Glutamatergic neuron (in vitro differentiated cells): Measurements from ENCODE around the gene DDX42. TPM values are rescaled to one million over a fixed set of nuclear protein-coding genes. Genes with fewer than 3 reads are reported as not detected.
A peak's percentile ranks its signal among the peaks of the same experiment; 100 is the strongest.

Source experiments
- DNase-seq: peaks from one replicate; pipeline ENCODE4 v3.0.0; 2022
- H3K27ac Mint-ChIP-seq: one replicate; pipeline ENCODE4 v1.8.0; 2020; ENCODE audit warnings: mild to moderate bottlenecking, mixed read lengths, inconsistent platforms; ENCODE audit not compliant: unreplicated experiment
- H3K27me3 Mint-ChIP-seq: one replicate; pipeline ENCODE4 v1.8.0; 2020; ENCODE audit warnings: mild to moderate bottlenecking, moderate library complexity, mixed read lengths, inconsistent platforms; ENCODE audit not compliant: unreplicated experiment
- H3K36me3 Mint-ChIP-seq: one replicate; pipeline ENCODE4 v1.8.0; 2020; ENCODE audit warnings: mild to moderate bottlenecking, mixed read lengths, inconsistent platforms; ENCODE audit not compliant: unreplicated experiment
- H3K4me1 Mint-ChIP-seq: one replicate; pipeline ENCODE4 v1.8.0; 2020; ENCODE audit warnings: mild to moderate bottlenecking, low read depth, mixed read lengths, inconsistent platforms; ENCODE audit not compliant: unreplicated experiment
- H3K4me3 Mint-ChIP-seq: one replicate; pipeline ENCODE4 v1.8.0; 2020; ENCODE audit warnings: mild to moderate bottlenecking, mixed read lengths, inconsistent platforms; ENCODE audit not compliant: unreplicated experiment
- H3K9me3 Mint-ChIP-seq: one replicate; pipeline ENCODE4 v1.8.0; 2020; ENCODE audit warnings: mild to moderate bottlenecking, moderate library complexity, mixed read lengths, inconsistent platforms; ENCODE audit not compliant: unreplicated experiment
- total RNA-seq: library from RNA; stranded (reverse); fragmentation: NEBNext Ultra II Directional; extraction: Animal tissue kit (Norgen Biotek cat#: 25700); gene quantifications from one replicate; pipeline ENCODE4 v1.2.1, GENCODE V29; 2021; ENCODE audit not compliant: unreplicated experiment
- TF ChIP-seq, protein P1 (sequence below): fragments of 200-600 bp; sonication (generic); IDR thresholded peaks from one replicate; pipeline ENCODE4 v1.5.0; 2021; ENCODE audit not compliant: partially characterized antibody, unreplicated experiment

The DDX42 gene
- total RNA-seq, 1 donor from 2014 or later: 181 TPM

DNA sequence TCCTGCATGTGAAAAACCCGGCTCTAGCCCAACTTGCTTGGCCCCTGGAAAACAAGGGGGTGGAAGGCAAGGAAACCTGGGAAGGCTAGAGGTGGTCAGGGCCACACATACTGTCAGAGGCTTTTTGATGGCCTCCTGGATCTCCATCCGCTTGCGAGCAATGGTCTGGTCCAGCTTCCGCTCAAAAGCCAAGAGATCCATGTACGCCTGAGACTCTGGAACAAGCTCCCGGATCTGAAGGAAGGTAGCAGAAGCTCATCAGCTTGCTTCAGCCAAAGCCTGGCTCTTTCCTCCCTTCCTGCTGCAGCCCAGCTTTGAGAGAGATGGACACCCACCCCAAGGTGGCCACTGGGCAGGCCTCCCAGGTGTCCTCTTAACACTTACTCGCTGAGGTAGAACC, 62.8 kb downstream of the DDX42 start:
- H3K9me3 Mint-ChIP-seq: peaks cover 9% of the 10 kb centered on the region
- H3K4me3 Mint-ChIP-seq: peak overlapping the region; percentile 25
- no peaks in the 10 kb centered on the region for H3K36me3 Mint-ChIP-seq
- H3K27ac Mint-ChIP-seq: peak overlapping the region; percentile 29
- peaks cover 16% of the 10 kb centered on the region for H3K4me1 Mint-ChIP-seq
- no peak for DNase-seq
- TF ChIP-seq, protein P1, sequence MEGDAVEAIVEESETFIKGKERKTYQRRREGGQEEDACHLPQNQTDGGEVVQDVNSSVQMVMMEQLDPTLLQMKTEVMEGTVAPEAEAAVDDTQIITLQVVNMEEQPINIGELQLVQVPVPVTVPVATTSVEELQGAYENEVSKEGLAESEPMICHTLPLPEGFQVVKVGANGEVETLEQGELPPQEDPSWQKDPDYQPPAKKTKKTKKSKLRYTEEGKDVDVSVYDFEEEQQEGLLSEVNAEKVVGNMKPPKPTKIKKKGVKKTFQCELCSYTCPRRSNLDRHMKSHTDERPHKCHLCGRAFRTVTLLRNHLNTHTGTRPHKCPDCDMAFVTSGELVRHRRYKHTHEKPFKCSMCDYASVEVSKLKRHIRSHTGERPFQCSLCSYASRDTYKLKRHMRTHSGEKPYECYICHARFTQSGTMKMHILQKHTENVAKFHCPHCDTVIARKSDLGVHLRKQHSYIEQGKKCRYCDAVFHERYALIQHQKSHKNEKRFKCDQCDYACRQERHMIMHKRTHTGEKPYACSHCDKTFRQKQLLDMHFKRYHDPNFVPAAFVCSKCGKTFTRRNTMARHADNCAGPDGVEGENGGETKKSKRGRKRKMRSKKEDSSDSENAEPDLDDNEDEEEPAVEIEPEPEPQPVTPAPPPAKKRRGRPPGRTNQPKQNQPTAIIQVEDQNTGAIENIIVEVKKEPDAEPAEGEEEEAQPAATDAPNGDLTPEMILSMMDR: no peak
- H3K27me3 Mint-ChIP-seq: peaks cover 16% of the 10 kb centered on the region

DNA sequence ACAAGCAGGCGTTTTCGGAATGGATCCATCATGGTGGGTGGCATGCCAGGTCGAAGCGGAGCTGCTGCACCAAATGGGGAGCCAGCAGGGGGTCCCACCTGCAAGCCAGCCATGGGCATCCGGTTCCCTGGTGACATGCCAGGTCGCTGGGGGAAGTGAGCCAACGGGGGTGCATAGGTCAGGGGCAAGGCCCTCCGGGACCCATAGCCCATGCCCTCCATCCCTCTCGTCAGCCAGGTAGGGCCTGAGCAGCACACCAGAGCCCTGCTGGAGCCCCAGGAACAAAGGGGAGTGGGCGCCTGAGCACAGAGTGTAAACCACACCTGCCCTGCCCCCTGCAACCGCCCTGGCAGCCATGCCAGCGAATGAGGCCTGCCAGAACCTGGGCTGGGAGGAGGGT, 63.5 kb downstream of the DDX42 start:
- no peak overlapping the region for H3K27ac Mint-ChIP-seq
- TF ChIP-seq, protein P1: no peak
- H3K27me3 Mint-ChIP-seq: peaks cover 16% of the 10 kb centered on the region
- peaks cover 8% of the 10 kb centered on the region for H3K9me3 Mint-ChIP-seq
- peaks cover 16% of the 10 kb centered on the region for H3K4me1 Mint-ChIP-seq
- DNase-seq: no peak
- no peaks in the 10 kb centered on the region for H3K36me3 Mint-ChIP-seq
- no peak overlapping the region for H3K4me3 Mint-ChIP-seq

DNA sequence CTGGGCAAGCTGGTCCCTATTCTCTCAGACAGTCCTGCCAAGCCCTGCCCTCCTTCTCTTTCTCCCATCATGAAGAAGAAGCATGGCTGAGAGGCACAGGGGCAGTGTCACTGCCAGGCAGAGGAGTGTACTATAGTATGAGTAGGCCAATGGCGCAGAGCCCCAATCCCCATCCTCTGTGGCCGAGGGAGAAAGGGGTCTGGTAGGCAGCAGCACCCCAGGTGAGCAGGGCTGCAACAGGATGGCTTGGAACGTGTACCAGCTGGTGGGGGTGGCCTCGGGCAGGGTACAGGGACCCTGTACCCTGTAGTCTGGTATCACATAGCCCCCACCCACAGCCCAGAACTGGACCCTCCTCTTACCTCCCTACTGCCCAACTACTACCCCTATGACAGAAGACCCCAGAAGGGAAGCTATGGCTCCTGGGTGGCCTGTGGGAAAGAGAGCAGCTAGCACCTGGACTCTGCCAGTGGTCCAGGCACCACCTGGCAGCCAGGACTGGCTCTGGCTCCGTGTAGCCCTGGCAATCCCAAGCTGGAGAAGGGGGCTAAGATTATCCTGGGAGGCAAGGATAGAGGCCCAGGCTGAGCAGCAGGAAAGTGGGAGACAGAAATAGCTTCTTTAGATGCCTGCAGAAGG, 64.1 kb downstream of the DDX42 start:
- DNase-seq: no peak
- peaks cover 9% of the 10 kb centered on the region for H3K9me3 Mint-ChIP-seq
- peak overlapping the region; percentile 70 for H3K27ac Mint-ChIP-seq
- TF ChIP-seq, protein P1: no peak
- peaks cover 16% of the 10 kb centered on the region for H3K4me1 Mint-ChIP-seq
- peaks cover 16% of the 10 kb centered on the region for H3K27me3 Mint-ChIP-seq
- H3K36me3 Mint-ChIP-seq: no peaks in the 10 kb centered on the region
- H3K4me3 Mint-ChIP-seq: peak overlapping the region; percentile 78

DNA sequence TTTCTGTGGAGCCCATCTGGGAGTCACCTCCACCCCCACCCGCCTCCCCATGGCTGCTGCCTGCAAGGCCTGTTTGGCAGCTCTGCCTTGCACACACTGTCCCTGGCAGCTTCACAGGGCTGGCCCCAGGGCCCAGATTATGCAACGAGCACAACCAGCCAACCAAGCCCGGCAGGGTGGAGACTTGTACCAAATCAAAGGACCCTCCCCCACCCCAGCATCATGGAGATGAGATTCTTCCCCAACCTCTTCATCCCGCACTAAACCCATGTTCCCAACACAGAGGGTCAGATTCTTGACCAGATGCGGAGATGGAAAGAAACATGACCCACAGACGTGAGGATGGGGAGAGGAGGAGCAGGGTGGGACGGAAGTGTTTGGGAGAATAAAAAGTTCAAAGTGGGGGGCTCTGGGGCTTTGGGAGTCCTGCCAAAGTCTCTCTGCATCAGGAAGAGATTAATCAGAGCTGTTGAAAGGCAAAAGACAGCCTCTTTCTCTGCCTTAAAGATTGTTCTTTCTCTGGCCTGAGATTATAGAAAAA, 64.7 kb downstream of the DDX42 start:
- Mint-ChIP-seq H3K9me3 (peaks cover 12% of the 10 kb centered on the region), H3K27me3 (peaks cover 18% of the 10 kb centered on the region), H3K36me3 (no peaks in the 10 kb centered on the region), H3K4me3 (peak overlapping the region; percentile 78), H3K27ac (peak overlapping the region; percentile 96), H3K4me1 (peaks cover 16% of the 10 kb centered on the region)
- DNase-seq: peak; percentile 37
- TF ChIP-seq, protein P1: no peak

DNA sequence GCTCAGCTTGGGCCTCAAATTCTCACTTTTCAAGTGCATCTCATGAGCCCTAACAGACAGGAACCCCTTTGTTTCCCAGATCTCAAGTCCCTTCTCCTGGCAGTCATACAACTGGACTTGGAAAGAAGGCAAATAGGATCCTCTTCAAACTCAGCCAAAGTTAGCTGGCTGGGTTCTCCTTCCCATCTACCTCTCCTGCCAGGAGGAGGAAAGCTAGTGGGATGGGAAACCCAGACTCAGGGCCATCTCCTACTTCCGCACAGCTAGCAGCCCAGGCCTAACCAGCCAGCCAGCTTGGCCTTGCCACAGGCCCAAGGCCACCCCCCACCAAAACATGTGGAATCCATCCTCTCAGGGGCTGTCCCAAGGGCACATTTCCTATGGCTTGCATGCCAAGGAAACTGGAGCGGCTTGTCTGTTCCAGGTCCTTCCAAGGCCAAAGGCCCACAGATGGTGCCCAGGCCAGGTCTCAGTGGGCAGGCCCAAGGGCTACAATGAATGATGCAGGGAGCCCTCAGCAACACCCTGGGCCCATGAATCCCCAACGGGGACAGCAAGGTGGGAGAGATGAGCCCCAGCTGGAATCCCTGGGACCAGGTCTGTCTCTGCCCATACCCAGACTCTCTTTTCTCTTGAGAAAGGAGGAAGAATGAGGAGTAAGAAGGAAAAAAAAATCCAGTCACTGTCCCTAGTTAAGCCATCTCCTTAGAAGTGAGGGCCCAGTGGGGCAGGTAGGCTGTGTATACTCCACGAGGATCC, 66.8 kb downstream of the DDX42 start:
- TF ChIP-seq, protein P1: no peak
- no peak for DNase-seq
- Mint-ChIP-seq H3K9me3 (peaks cover 18% of the 10 kb centered on the region), H3K27ac (peak overlapping the region; percentile 92), H3K27me3 (peaks cover 17% of the 10 kb centered on the region), H3K4me1 (peaks cover 12% of the 10 kb centered on the region), H3K36me3 (no peaks in the 10 kb centered on the region), H3K4me3 (peak overlapping the region; percentile 95)
